ENCODE results near the gene USP5.

DNA sequence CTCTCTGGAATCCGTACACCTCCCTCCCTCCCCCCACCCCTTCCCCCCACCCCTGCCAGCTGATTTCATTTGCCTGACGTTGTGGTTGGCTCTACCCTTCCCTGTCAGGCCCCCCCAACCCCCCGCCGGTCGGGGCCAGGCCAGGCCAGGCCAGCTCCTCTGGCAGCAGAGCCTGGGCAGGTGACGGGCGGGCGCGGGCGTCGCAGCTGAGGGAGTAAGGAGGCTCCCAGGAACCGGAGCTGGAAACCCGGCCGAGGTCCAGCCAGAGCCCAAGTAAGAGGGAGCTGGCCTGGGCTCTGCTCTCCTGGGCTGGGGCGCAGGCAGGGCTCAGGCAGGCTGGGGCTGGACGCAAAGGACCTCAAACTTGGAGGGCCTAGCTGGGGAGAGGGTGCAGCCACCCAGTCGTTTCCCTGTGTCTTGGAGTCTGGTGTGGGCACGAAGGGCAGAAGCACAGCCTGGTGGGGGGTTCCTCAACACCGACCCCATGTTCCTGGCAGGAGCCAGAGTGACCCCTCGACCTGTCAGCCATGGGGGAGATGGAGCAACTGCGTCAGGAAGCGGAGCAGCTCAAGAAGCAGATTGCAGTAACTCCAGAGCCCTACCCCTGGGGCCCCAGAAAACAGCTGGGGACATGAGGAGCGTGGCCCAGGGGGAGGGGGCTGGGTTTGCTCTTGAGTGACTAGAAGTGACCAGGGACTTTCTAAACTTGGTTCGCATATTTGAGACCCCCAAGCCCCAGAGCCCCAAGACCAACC, 11.0 kb upstream of the USP5 start, which contains the start of gene GNB3:
- TF ChIP-seq, protein P1, sequence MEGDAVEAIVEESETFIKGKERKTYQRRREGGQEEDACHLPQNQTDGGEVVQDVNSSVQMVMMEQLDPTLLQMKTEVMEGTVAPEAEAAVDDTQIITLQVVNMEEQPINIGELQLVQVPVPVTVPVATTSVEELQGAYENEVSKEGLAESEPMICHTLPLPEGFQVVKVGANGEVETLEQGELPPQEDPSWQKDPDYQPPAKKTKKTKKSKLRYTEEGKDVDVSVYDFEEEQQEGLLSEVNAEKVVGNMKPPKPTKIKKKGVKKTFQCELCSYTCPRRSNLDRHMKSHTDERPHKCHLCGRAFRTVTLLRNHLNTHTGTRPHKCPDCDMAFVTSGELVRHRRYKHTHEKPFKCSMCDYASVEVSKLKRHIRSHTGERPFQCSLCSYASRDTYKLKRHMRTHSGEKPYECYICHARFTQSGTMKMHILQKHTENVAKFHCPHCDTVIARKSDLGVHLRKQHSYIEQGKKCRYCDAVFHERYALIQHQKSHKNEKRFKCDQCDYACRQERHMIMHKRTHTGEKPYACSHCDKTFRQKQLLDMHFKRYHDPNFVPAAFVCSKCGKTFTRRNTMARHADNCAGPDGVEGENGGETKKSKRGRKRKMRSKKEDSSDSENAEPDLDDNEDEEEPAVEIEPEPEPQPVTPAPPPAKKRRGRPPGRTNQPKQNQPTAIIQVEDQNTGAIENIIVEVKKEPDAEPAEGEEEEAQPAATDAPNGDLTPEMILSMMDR (IDR thresholded peaks at IDR 0.05), result no peak
- TF ChIP-seq EP300 (IDR thresholded peaks at IDR 0.05), result no peak

Data from stomach (tissue), 4 donors.